Loucy (cell line): ENCODE measurements around the gene SLC25A42.

Source experiments
- H2AFZ ChIP-seq: fragments of 200-600 bp; sonication (generic); 2 replicates; pipeline ENCODE4 v1.6.0; 2016; ENCODE audit warnings: antibody characterized with exemption, mild to moderate bottlenecking, low read length, moderate library complexity
- H3F3A ChIP-seq: fragments of 200-600 bp; 2 replicates; pipeline ENCODE4 v1.6.0; 2016; ENCODE audit warnings: antibody characterized with exemption, low read depth, mild to moderate bottlenecking
- H3K27me3 ChIP-seq: fragments of 200-600 bp; sonication (generic); 2 replicates; pipeline ENCODE4 v1.6.1; 2014; ENCODE audit warnings: low read length, mild to moderate bottlenecking; ENCODE audit not compliant: insufficient read depth, poor library complexity, severe bottlenecking
- H3K36me3 ChIP-seq: fragments of 200-600 bp; sonication (generic); 2 replicates; pipeline ENCODE4 v1.6.1; 2016; ENCODE audit warnings: low read length; ENCODE audit not compliant: insufficient read depth
- H3K4me1 ChIP-seq: fragments of 200-600 bp; sonication (generic); 2 replicates; pipeline ENCODE4 v1.5.1; 2014; ENCODE audit warnings: low read length, mild to moderate bottlenecking; ENCODE audit not compliant: insufficient read depth, poor library complexity, severe bottlenecking
- H3K4me2 ChIP-seq: fragments of 200-600 bp; sonication (generic); 2 replicates; pipeline ENCODE4 v1.6.0; 2014; ENCODE audit warnings: antibody characterized with exemption, low read length, low read depth, mild to moderate bottlenecking; ENCODE audit not compliant: poor library complexity, severe bottlenecking
- H3K4me3 ChIP-seq: fragments of 200-600 bp; sonication (generic); 2 replicates; pipeline ENCODE4 v1.5.1; 2014; ENCODE audit warnings: low read length, mild to moderate bottlenecking, mixed read lengths; ENCODE audit not compliant: poor library complexity, severe bottlenecking
- H3K79me2 ChIP-seq: fragments of 200-600 bp; sonication (generic); 2 replicates; pipeline ENCODE4 v1.6.1; 2014; ENCODE audit warnings: low read length; ENCODE audit not compliant: insufficient read depth
- H3K9ac ChIP-seq: fragments of 200-600 bp; sonication (generic); 2 replicates; pipeline ENCODE4 v1.6.0; 2014; ENCODE audit warnings: mild to moderate bottlenecking, low read depth, low read length, moderate library complexity; ENCODE audit not compliant: poor library complexity, severe bottlenecking
- H3K9me2 ChIP-seq: fragments of 200-600 bp; sonication (generic); replicated peaks from 2 replicates; pipeline ENCODE4 v1.6.1; 2016; ENCODE audit warnings: low read depth, low read length, mixed read lengths
- H3K9me3 ChIP-seq: fragments of 200-600 bp; sonication (generic); 2 replicates; pipeline ENCODE4 v1.6.1; 2014; ENCODE audit warnings: mild to moderate bottlenecking, antibody characterized with exemption, low read length, low read depth; ENCODE audit not compliant: insufficient read depth
- H4K20me1 ChIP-seq: fragments of 200-600 bp; sonication (generic); 2 replicates; pipeline ENCODE4 v1.6.0; 2014; ENCODE audit warnings: antibody characterized with exemption, low read length, mild to moderate bottlenecking; ENCODE audit not compliant: insufficient read depth, poor library complexity, severe bottlenecking
- CTCF ChIP-seq: fragments of 200-600 bp; sonication (generic); conservative IDR thresholded peaks from 2 replicates; pipeline ENCODE4 v1.5.1; 2014; ENCODE audit warnings: mild to moderate bottlenecking, antibody characterized with exemption, low read length
- EZH2phosphoT487 ChIP-seq: fragments of 200-600 bp; IDR thresholded peaks from 2 replicates; pipeline ENCODE4 v1.6.1; 2018; ENCODE audit warnings: antibody characterized with exemption, mild to moderate bottlenecking, moderate library complexity, borderline replicate concordance

Gene SLC25A42

GRCh38 chr19:19077103-19077502, 13.3 kb downstream of the SLC25A42 start:
- no peaks in the 10 kb centered on the region for H3K27me3 ChIP-seq
- H3K9me3 ChIP-seq: no peaks in the 10 kb centered on the region
- H3F3A ChIP-seq: no peaks in the 10 kb centered on the region
- peaks cover 9% of the 10 kb centered on the region for H3K4me1 ChIP-seq
- no peak overlapping the region for H3K4me2 ChIP-seq
- peaks cover 13% of the 10 kb centered on the region; the same call in 1 of the 2 replicates for H3K79me2 ChIP-seq
- H3K9ac ChIP-seq: no peak overlapping the region
- H3K4me3 ChIP-seq: no peak overlapping the region
- TF ChIP-seq CTCF (no peak), EZH2phosphoT487 (no peak)
- no peaks in the 10 kb centered on the region for H4K20me1 ChIP-seq
- H3K9me2 ChIP-seq: no peaks in the 10 kb centered on the region
- H2AFZ ChIP-seq: no peak overlapping the region
- no peaks in the 10 kb centered on the region for H3K36me3 ChIP-seq

GRCh38 chr19:19078801-19079200, 15.0 kb downstream of the SLC25A42 start:
- H3K4me2 ChIP-seq: no peak overlapping the region
- H3K4me3 ChIP-seq: no peak overlapping the region
- no peaks in the 10 kb centered on the region for H3K9me2 ChIP-seq
- no peaks in the 10 kb centered on the region for H3F3A ChIP-seq
- peaks cover 9% of the 10 kb centered on the region; the same call in 1 of the 2 replicates for H3K79me2 ChIP-seq
- no peaks in the 10 kb centered on the region for H4K20me1 ChIP-seq
- H2AFZ ChIP-seq: no peak overlapping the region
- no peaks in the 10 kb centered on the region for H3K36me3 ChIP-seq
- no peak for TF ChIP-seq EZH2phosphoT487
- TF ChIP-seq CTCF: no peak
- H3K27me3 ChIP-seq: no peaks in the 10 kb centered on the region
- no peak overlapping the region for H3K9ac ChIP-seq
- peaks cover 8% of the 10 kb centered on the region for H3K4me1 ChIP-seq
- no peaks in the 10 kb centered on the region for H3K9me3 ChIP-seq

GRCh38 chr19:19079571-19079970, 15.8 kb downstream of the SLC25A42 start:
- H3K27me3 ChIP-seq: no peaks in the 10 kb centered on the region
- H2AFZ ChIP-seq: no peak overlapping the region
- no peaks in the 10 kb centered on the region for H4K20me1 ChIP-seq
- H3K36me3 ChIP-seq: no peaks in the 10 kb centered on the region
- H3K4me1 ChIP-seq: peaks cover under 1% of the 10 kb centered on the region
- H3F3A ChIP-seq: no peaks in the 10 kb centered on the region
- H3K4me2 ChIP-seq: no peak overlapping the region
- H3K9ac ChIP-seq: no peak overlapping the region
- no peak overlapping the region for H3K4me3 ChIP-seq
- no peaks in the 10 kb centered on the region for H3K9me2 ChIP-seq
- TF ChIP-seq EZH2phosphoT487: no peak
- TF ChIP-seq CTCF: no peak
- H3K79me2 ChIP-seq: peaks cover 9% of the 10 kb centered on the region; the same call in 1 of the 2 replicates
- H3K9me3 ChIP-seq: no peaks in the 10 kb centered on the region
